H9 (cell line): ENCODE results near the gene AZI2. TPM values are rescaled to one million over a fixed set of nuclear protein-coding genes. Genes with fewer than 3 reads are reported as not detected.

Experiments
- DNase-seq: peaks from one replicate; pipeline ENCODE4 v3.0.0-alpha.2; 2017
- H2AFZ ChIP-seq: one replicate; pipeline ENCODE4 v1.6.1; 2013; ENCODE audit warnings: mild to moderate bottlenecking, low read length, control low read depth, moderate library complexity
- H2AK5ac ChIP-seq: 2 replicates; pipeline ENCODE4 v1.6.1; 2013; ENCODE audit warnings: low read length, control low read depth, mixed read lengths; ENCODE audit not compliant: insufficient read length
- H2BK120ac ChIP-seq: one replicate; pipeline ENCODE4 v1.6.1; 2013; ENCODE audit warnings: low read depth, mild to moderate bottlenecking, low read length, control low read depth, inconsistent platforms; ENCODE audit not compliant: poor library complexity, severe bottlenecking
- H2BK12ac ChIP-seq: 2 replicates; pipeline ENCODE4 v1.6.1; 2013; ENCODE audit warnings: low read length, control low read depth, mixed read lengths, low read depth; ENCODE audit not compliant: insufficient read length
- H2BK15ac ChIP-seq: 2 replicates; pipeline ENCODE4 v1.6.1; 2013; ENCODE audit warnings: low read depth, low read length, control low read depth
- H2BK20ac ChIP-seq: one replicate; pipeline ENCODE4 v1.6.1; 2013; ENCODE audit warnings: low read depth, mild to moderate bottlenecking, low read length, control low read depth, inconsistent platforms; ENCODE audit not compliant: poor library complexity, severe bottlenecking
- H2BK5ac ChIP-seq: 2 replicates; pipeline ENCODE4 v1.6.1; 2013; ENCODE audit warnings: low read length, control low read depth, mixed read lengths; ENCODE audit not compliant: insufficient read length
- H3K14ac ChIP-seq: 2 replicates; pipeline ENCODE4 v1.6.1; 2013; ENCODE audit warnings: low read length, control low read depth; ENCODE audit not compliant: insufficient read depth
- H3K18ac ChIP-seq: 2 replicates; pipeline ENCODE4 v1.6.1; 2013; ENCODE audit warnings: low read depth, mild to moderate bottlenecking, mixed read lengths, low read length, control low read depth; ENCODE audit not compliant: insufficient read length
- H3K23ac ChIP-seq: 2 replicates; pipeline ENCODE4 v1.6.1; 2013; ENCODE audit warnings: low read length, control low read depth, mixed read lengths, low read depth; ENCODE audit not compliant: insufficient read length
- H3K23me2 ChIP-seq: 2 replicates; pipeline ENCODE4 v1.6.1; 2013; ENCODE audit warnings: low read depth, mild to moderate bottlenecking, mixed read lengths, low read length, control low read depth; ENCODE audit not compliant: insufficient read length, poor library complexity, severe bottlenecking
- H3K27ac ChIP-seq: 2 replicates; pipeline ENCODE4 v1.5.1; 2013; ENCODE audit warnings: low read length, control low read depth, mixed read lengths, low read depth; ENCODE audit not compliant: insufficient read length
- H3K27me3 ChIP-seq: 2 replicates; pipeline ENCODE4 v1.6.1; 2013; ENCODE audit warnings: low read length, control low read depth, inconsistent platforms; ENCODE audit not compliant: insufficient read depth
- H3K4ac ChIP-seq: 2 replicates; pipeline ENCODE4 v1.6.1; 2013; ENCODE audit warnings: low read depth, mild to moderate bottlenecking, control low read depth, inconsistent platforms, low read length, moderate library complexity
- H3K4me1 ChIP-seq: 2 replicates; pipeline ENCODE4 v1.6.1; 2013; ENCODE audit warnings: low read length, control low read depth, inconsistent platforms; ENCODE audit not compliant: insufficient read depth
- H3K4me2 ChIP-seq: 2 replicates; pipeline ENCODE4 v1.6.1; 2013; ENCODE audit warnings: low read length, control low read depth, mixed read lengths; ENCODE audit not compliant: insufficient read length, insufficient read depth
- H3K56ac ChIP-seq: 2 replicates; pipeline ENCODE4 v1.6.1; 2013; ENCODE audit warnings: low read depth, mild to moderate bottlenecking, mixed read lengths, low read length, control low read depth; ENCODE audit not compliant: insufficient read length
- H3K79me1 ChIP-seq: 2 replicates; pipeline ENCODE4 v1.6.1; 2013; ENCODE audit warnings: low read depth, mild to moderate bottlenecking, moderate library complexity, low read length, control low read depth, inconsistent platforms; ENCODE audit not compliant: insufficient read depth, poor library complexity, severe bottlenecking
- H3K79me2 ChIP-seq: 2 replicates; pipeline ENCODE4 v1.6.1; 2013; ENCODE audit warnings: low read length, control low read depth, inconsistent platforms; ENCODE audit not compliant: insufficient read depth
- H3K9ac ChIP-seq: 2 replicates; pipeline ENCODE4 v1.6.1; 2013; ENCODE audit warnings: low read length, control low read depth, mixed read lengths; ENCODE audit not compliant: insufficient read length; ENCODE audit errors: extremely low read depth
- H3K9me3 ChIP-seq: one replicate; pipeline ENCODE4 v1.6.1; 2013; ENCODE audit warnings: low read depth, low read length, inconsistent platforms; ENCODE audit not compliant: control insufficient read depth
- H3T11ph ChIP-seq: one replicate; pipeline ENCODE4 v1.6.1; 2013; ENCODE audit warnings: mild to moderate bottlenecking, low read length, control low read depth, inconsistent platforms
- H4K20me1 ChIP-seq: one replicate; pipeline ENCODE4 v1.6.1; 2013; ENCODE audit not compliant: control insufficient read depth, insufficient read length, insufficient read depth
- H4K5ac ChIP-seq: 2 replicates; pipeline ENCODE4 v1.6.1; 2013; ENCODE audit warnings: low read depth, mild to moderate bottlenecking, mixed read lengths, low read length, control low read depth; ENCODE audit not compliant: insufficient read length
- H4K8ac ChIP-seq: replicated peaks from 2 replicates; pipeline ENCODE4 v1.6.1; 2013; ENCODE audit warnings: low read length, control low read depth, mixed read lengths, low read depth; ENCODE audit not compliant: insufficient read length
- H4K91ac ChIP-seq: 2 replicates; pipeline ENCODE4 v1.6.1; 2013; ENCODE audit warnings: low read depth, mild to moderate bottlenecking, moderate library complexity, mixed read lengths, low read length, control low read depth; ENCODE audit not compliant: insufficient read length
- H3K27ac Mint-ChIP-seq, 3 experiments: 2 replicates in 2 of 3; 3 replicates in 1 of 3; pipeline ENCODE4 v1.8.0; 2020 to 2021; ENCODE audit warnings: mixed read lengths in 3 of 3, mild to moderate bottlenecking in 1 of 3, moderate library complexity in 1 of 3
- H3K27me3 Mint-ChIP-seq: 2 replicates; pipeline ENCODE4 v1.8.0; 2021; ENCODE audit warnings: low read depth, mild to moderate bottlenecking, moderate library complexity, mixed read lengths
- H3K36me3 Mint-ChIP-seq, 3 experiments: 2 replicates in 2 of 3; 3 replicates in 1 of 3; pipeline ENCODE4 v1.8.0; 2020 to 2021; ENCODE audit warnings: low read depth in 3 of 3, mixed read lengths in 3 of 3; ENCODE audit not compliant: insufficient read depth in 1 of 3
- H3K4me1 Mint-ChIP-seq, 2 experiments: 2 replicates each; pipeline ENCODE4 v1.8.0; 2020; ENCODE audit warnings: mixed read lengths in 2 of 2
- H3K4me3 Mint-ChIP-seq, 2 experiments: 2 replicates in 1 of 2; 3 replicates in 1 of 2; pipeline ENCODE4 v1.8.0; 2020 to 2021; ENCODE audit warnings: mild to moderate bottlenecking in 2 of 2, mixed read lengths in 2 of 2, moderate library complexity in 1 of 2
- H3K9me3 Mint-ChIP-seq, 2 experiments: 2 replicates in 1 of 2; 3 replicates in 1 of 2; pipeline ENCODE4 v1.8.0; 2020; ENCODE audit warnings: mild to moderate bottlenecking in 2 of 2, mixed read lengths in 2 of 2, moderate library complexity in 1 of 2
- CTCF ChIP-seq: fragments of 200-600 bp; sonication (generic); conservative IDR thresholded peaks from 3 replicates; pipeline ENCODE4 v1.8.0; 2021; ENCODE audit warnings: antibody characterized with exemption, mild to moderate bottlenecking
- WGBS: extraction: QIAGEN DNeasy Blood & Tissue Kit; methylation state at CpG from one replicate; pipeline ENCODE4 v1.1.7; 2013; ENCODE audit warnings: missing lambda C conversion rate, low lambda C conversion rate, mixed read lengths; ENCODE audit not compliant: insufficient read length; ENCODE audit errors: extremely low coverage; 5-methylcytosine and 5-hydroxymethylcytosine counted together
- total RNA-seq: library from RNA; stranded (reverse); gene quantifications from 2 replicates; pipeline ENCODE4 v1.2.1, GENCODE V29; 2021

Gene AZI2
- total RNA-seq, 1 experiment from 2014 or later, result 36.7 TPM

- Histone ChIP-seq H3K4me1 (no peaks in the 10 kb centered on the region), H3K14ac (no peak overlapping the region), H3K23ac (no peak overlapping the region), H2AFZ (no peak overlapping the region), H3K4ac (no peak overlapping the region), H4K8ac (no peak overlapping the region), H3K27me3 (no peaks in the 10 kb centered on the region), H4K91ac (no peak overlapping the region), H3K23me2 (no peaks in the 10 kb centered on the region), H2BK20ac (no peak overlapping the region), H3K9ac (no peak overlapping the region), H3K79me1 (no peaks in the 10 kb centered on the region), H3K79me2 (no peaks in the 10 kb centered on the region), H2BK15ac (no peak overlapping the region), H2BK5ac (no peak overlapping the region), H2BK12ac (no peak overlapping the region), H4K20me1 (no peaks in the 10 kb centered on the region), H4K5ac (no peak overlapping the region), H3K4me2 (no peak overlapping the region), H3K27ac (no peak overlapping the region), H3T11ph (no peak overlapping the region), H2AK5ac (no peak overlapping the region), H2BK120ac (no peak overlapping the region), H3K9me3 (no peaks in the 10 kb centered on the region), H3K56ac (no peak overlapping the region), H3K18ac (no peak overlapping the region)
- Mint-ChIP-seq H3K27ac (no peak overlapping the region), H3K27me3 (no peaks in the 10 kb centered on the region), H3K4me3 (no peak overlapping the region), H3K36me3 (peaks cover 0 to 12% (median 4%) of the 10 kb centered on the region in 3 experiments; a peak in 3 of 7 replicates), H3K9me3 (no peaks in the 10 kb centered on the region), H3K4me1 (peaks cover 5 to 6% of the 10 kb centered on the region in 2 experiments; a peak in 2 of 4 replicates)
- WGBS, result no CpG with 5 or more reads among the region's 2 CpGs
- TF ChIP-seq CTCF, result no peak
- DNase-seq, result no peak
Measured at GRCh38 chr3:28316226-28316625, 32.4 kb downstream of the AZI2 start.
